ENCODE measurements around the gene SEPTIN2.

SEPTIN2 gene

GRCh38 chr2:241399941-241400922 is 84.5 kb downstream of the SEPTIN2 start:
- peaks cover 6% of the 10 kb centered on the region for H3K36me3 Mint-ChIP-seq
- H3K27me3 Mint-ChIP-seq, result no peaks in the 10 kb centered on the region
- H3K4me3 Mint-ChIP-seq, result no peak overlapping the region
- H3K9me3 Mint-ChIP-seq, result no peaks in the 10 kb centered on the region
- no peak overlapping the region for H3K27ac Mint-ChIP-seq
- no peaks in the 10 kb centered on the region for H3K4me1 Mint-ChIP-seq
